Measurements from ENCODE around the gene SMPD4. TPM values are rescaled to one million over a fixed set of nuclear protein-coding genes. Genes with fewer than 3 reads are reported as not detected.
"Not testable (repeated sequence)": the region's sequence is repeated elsewhere in the genome, so short reads cannot be mapped to it uniquely, and the experiment has no call there.

The SMPD4 gene
- total RNA-seq, 1 donor from 2014 or later: 66.3 TPM

DNA sequence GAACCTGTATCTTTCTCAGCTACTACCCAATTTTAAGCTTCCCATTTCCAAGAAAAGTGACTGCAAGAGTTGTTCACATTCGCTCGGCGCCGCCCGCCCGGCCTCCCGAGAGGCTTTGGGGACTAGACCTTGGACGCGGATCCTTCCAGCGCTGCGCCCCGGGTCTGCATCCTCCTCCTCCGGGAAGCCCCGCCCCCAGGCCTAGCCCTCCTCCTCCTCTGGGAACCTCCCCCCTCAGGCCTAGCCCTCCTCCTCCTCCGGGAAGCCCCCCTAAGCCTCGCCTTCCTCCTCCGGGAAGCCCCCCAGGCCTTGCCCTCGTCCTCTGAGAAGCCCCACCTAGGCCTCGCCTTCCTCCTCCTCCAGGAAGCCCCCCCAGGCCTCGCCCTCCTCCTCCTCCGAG, 46.6 kb upstream of the SMPD4 start:
- H3K4me1 ChIP-seq (ENCODE audit: insufficient read depth, low read length); H3K36me3 Mint-ChIP-seq (ENCODE audit: low read depth, unreplicated experiment); H3K79me2 ChIP-seq (ENCODE audit: insufficient read depth, low read length); H2AFZ ChIP-seq (ENCODE audit: low read depth, low read length); H3K9me3 ChIP-seq (ENCODE audit: insufficient read depth, low read depth, low read length); H3K27ac Mint-ChIP-seq (ENCODE audit: unreplicated experiment); H4K20me1 ChIP-seq (ENCODE audit: insufficient read depth, low read length); H3K4me2 ChIP-seq (ENCODE audit: low read length); FAIRE-seq; H3K27ac ChIP-seq (ENCODE audit: low read depth, low read length); H3K4me1 Mint-ChIP-seq (ENCODE audit: low read depth, unreplicated experiment); H3K9ac ChIP-seq (ENCODE audit: low read length); H3K4me3 Mint-ChIP-seq (ENCODE audit: unreplicated experiment); H3K9me3 Mint-ChIP-seq (ENCODE audit: unreplicated experiment); H3K4me3 ChIP-seq (ENCODE audit: insufficient read depth, low read depth, low read length); H3K27me3 ChIP-seq (ENCODE audit: insufficient read depth, low read length); H3K36me3 ChIP-seq (ENCODE audit: insufficient read depth, low read length); DNase-seq (ENCODE audit: low read depth): not testable (repeated sequence)
- H3K27me3 Mint-ChIP-seq (ENCODE audit: low read depth, unreplicated experiment): peaks cover 15% of the 10 kb centered on the region

DNA sequence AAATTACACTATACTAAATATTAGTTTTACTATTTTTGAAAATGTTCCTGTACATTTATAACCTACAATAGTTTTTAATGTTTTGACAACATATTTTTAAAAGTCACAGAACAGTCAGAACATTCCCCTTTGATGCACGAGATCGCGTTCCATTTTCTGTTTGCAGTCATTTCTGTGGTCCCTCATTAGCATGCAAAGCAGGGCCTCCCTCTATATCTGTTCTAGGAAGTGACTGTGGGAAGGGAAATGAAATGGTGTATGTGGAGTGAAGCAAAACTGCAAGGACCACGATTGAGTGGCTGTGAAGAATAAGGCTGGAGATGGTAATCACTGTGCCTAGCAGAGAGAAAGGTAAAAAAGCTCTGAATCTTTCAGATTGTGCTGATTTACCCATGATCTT, 41.1 kb upstream of the SMPD4 start:
- not testable (repeated sequence) for H3K4me2 ChIP-seq (ENCODE audit: low read length); H3K4me1 Mint-ChIP-seq (ENCODE audit: low read depth, unreplicated experiment); H3K36me3 ChIP-seq (ENCODE audit: insufficient read depth, low read length); H3K4me1 ChIP-seq (ENCODE audit: insufficient read depth, low read length); H2AFZ ChIP-seq (ENCODE audit: low read depth, low read length); H3K27me3 ChIP-seq (ENCODE audit: insufficient read depth, low read length); H3K79me2 ChIP-seq (ENCODE audit: insufficient read depth, low read length); H3K9me3 Mint-ChIP-seq (ENCODE audit: unreplicated experiment); DNase-seq (ENCODE audit: low read depth); H3K4me3 Mint-ChIP-seq (ENCODE audit: unreplicated experiment); H3K9ac ChIP-seq (ENCODE audit: low read length); H3K27ac Mint-ChIP-seq (ENCODE audit: unreplicated experiment); H3K27ac ChIP-seq (ENCODE audit: low read depth, low read length); H4K20me1 ChIP-seq (ENCODE audit: insufficient read depth, low read length); H3K36me3 Mint-ChIP-seq (ENCODE audit: low read depth, unreplicated experiment); FAIRE-seq; H3K4me3 ChIP-seq (ENCODE audit: insufficient read depth, low read depth, low read length); H3K9me3 ChIP-seq (ENCODE audit: insufficient read depth, low read depth, low read length)
- peaks cover 16% of the 10 kb centered on the region for H3K27me3 Mint-ChIP-seq (ENCODE audit: low read depth, unreplicated experiment)

DNA sequence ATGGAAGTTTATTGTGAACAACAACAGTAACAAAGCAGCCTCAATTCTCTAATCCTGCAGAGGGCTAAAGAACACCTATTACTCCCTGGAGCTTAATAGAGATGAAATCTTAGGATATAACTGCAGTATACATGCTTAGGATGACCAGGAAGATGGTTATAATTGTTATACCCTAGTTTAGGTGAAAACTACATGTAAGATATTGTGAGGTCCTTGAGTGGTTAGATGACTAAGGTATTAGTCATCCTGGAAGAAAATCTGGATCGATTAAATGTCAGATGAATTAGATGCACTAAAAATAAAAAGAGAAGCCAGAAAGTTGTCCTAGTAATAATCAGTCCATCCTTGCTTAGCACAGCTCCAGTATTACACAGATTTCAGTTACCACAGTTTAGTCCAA, 39.1 kb upstream of the SMPD4 start:
- not testable (repeated sequence) for H3K27ac Mint-ChIP-seq (ENCODE audit: unreplicated experiment); H3K27ac ChIP-seq (ENCODE audit: low read depth, low read length); DNase-seq (ENCODE audit: low read depth); H3K4me3 ChIP-seq (ENCODE audit: insufficient read depth, low read depth, low read length); H3K4me1 Mint-ChIP-seq (ENCODE audit: low read depth, unreplicated experiment); H3K4me1 ChIP-seq (ENCODE audit: insufficient read depth, low read length); H3K9ac ChIP-seq (ENCODE audit: low read length); H3K4me2 ChIP-seq (ENCODE audit: low read length); H3K36me3 Mint-ChIP-seq (ENCODE audit: low read depth, unreplicated experiment); H3K9me3 ChIP-seq (ENCODE audit: insufficient read depth, low read depth, low read length); H4K20me1 ChIP-seq (ENCODE audit: insufficient read depth, low read length); H3K9me3 Mint-ChIP-seq (ENCODE audit: unreplicated experiment); H3K79me2 ChIP-seq (ENCODE audit: insufficient read depth, low read length); H3K36me3 ChIP-seq (ENCODE audit: insufficient read depth, low read length); H2AFZ ChIP-seq (ENCODE audit: low read depth, low read length); FAIRE-seq; H3K27me3 ChIP-seq (ENCODE audit: insufficient read depth, low read length); H3K4me3 Mint-ChIP-seq (ENCODE audit: unreplicated experiment)
- H3K27me3 Mint-ChIP-seq (ENCODE audit: low read depth, unreplicated experiment): peaks cover 11% of the 10 kb centered on the region

DNA sequence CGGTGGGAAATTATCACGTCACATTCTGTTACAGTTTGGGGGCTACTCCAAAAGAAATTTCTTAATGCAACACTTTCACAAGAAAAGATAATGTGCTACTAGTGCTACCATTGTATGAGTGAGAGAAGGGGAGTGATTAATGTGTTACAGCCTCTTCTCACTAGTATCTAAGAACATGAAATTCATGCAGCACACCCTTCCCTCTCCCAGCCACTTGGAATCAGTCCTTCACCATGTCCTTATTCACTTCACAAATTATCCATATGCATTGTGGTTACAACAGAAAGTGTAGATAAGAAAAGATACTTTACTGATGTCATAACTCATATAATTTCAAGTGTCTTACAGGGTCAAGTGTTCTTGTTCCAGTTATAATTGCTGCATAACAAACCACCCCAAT, 37.7 kb upstream of the SMPD4 start:
- not testable (repeated sequence) for H3K4me1 ChIP-seq (ENCODE audit: insufficient read depth, low read length); H3K9ac ChIP-seq (ENCODE audit: low read length); H3K36me3 ChIP-seq (ENCODE audit: insufficient read depth, low read length); H3K27ac Mint-ChIP-seq (ENCODE audit: unreplicated experiment); FAIRE-seq; H3K27ac ChIP-seq (ENCODE audit: low read depth, low read length); H3K4me2 ChIP-seq (ENCODE audit: low read length); H3K36me3 Mint-ChIP-seq (ENCODE audit: low read depth, unreplicated experiment); H3K9me3 Mint-ChIP-seq (ENCODE audit: unreplicated experiment); H3K4me1 Mint-ChIP-seq (ENCODE audit: low read depth, unreplicated experiment); H2AFZ ChIP-seq (ENCODE audit: low read depth, low read length); H3K27me3 ChIP-seq (ENCODE audit: insufficient read depth, low read length); H3K79me2 ChIP-seq (ENCODE audit: insufficient read depth, low read length); H3K9me3 ChIP-seq (ENCODE audit: insufficient read depth, low read depth, low read length); DNase-seq (ENCODE audit: low read depth); H4K20me1 ChIP-seq (ENCODE audit: insufficient read depth, low read length); H3K4me3 Mint-ChIP-seq (ENCODE audit: unreplicated experiment); H3K4me3 ChIP-seq (ENCODE audit: insufficient read depth, low read depth, low read length)
- H3K27me3 Mint-ChIP-seq (ENCODE audit: low read depth, unreplicated experiment): peaks cover 16% of the 10 kb centered on the region

GRCh38 chr2:130207051-130207450, 25.6 kb upstream of the SMPD4 start:
- H3K4me3 Mint-ChIP-seq (ENCODE audit: unreplicated experiment); H3K4me3 ChIP-seq (ENCODE audit: insufficient read depth, low read depth, low read length); H3K9me3 ChIP-seq (ENCODE audit: insufficient read depth, low read depth, low read length); H3K36me3 ChIP-seq (ENCODE audit: insufficient read depth, low read length); H3K36me3 Mint-ChIP-seq (ENCODE audit: low read depth, unreplicated experiment); H3K4me2 ChIP-seq (ENCODE audit: low read length); H3K9me3 Mint-ChIP-seq (ENCODE audit: unreplicated experiment); H4K20me1 ChIP-seq (ENCODE audit: insufficient read depth, low read length); H3K27ac ChIP-seq (ENCODE audit: low read depth, low read length); H3K79me2 ChIP-seq (ENCODE audit: insufficient read depth, low read length); FAIRE-seq; H3K9ac ChIP-seq (ENCODE audit: low read length); H2AFZ ChIP-seq (ENCODE audit: low read depth, low read length); H3K27me3 ChIP-seq (ENCODE audit: insufficient read depth, low read length); DNase-seq (ENCODE audit: low read depth); H3K4me1 Mint-ChIP-seq (ENCODE audit: low read depth, unreplicated experiment); H3K27ac Mint-ChIP-seq (ENCODE audit: unreplicated experiment); H3K4me1 ChIP-seq (ENCODE audit: insufficient read depth, low read length): not testable (repeated sequence)
- peaks cover 19% of the 10 kb centered on the region for H3K27me3 Mint-ChIP-seq (ENCODE audit: low read depth, unreplicated experiment)

DNA sequence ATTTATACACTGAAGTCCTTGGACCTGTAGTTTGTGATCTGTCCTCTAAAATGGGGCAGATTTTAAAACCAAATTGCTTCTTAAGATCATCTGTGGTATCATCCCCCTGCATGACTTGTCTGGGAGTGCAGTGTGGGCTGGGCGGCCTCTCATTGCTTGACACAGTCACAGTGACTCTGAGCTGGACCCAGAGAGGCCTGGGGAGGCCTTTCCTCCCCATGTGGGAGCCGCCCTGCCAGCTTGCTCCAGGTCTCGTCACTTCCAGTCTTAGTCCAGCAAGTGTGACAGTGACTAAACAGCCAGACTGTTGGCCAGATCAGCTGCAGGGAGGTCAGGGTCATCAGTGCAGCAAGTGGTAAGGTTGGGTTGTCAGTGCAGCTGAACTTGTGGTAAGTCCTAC, 21.7 kb upstream of the SMPD4 start:
- not testable (repeated sequence) for H3K27me3 Mint-ChIP-seq (ENCODE audit: low read depth, unreplicated experiment); H3K36me3 ChIP-seq (ENCODE audit: insufficient read depth, low read length); H3K36me3 Mint-ChIP-seq (ENCODE audit: low read depth, unreplicated experiment); DNase-seq (ENCODE audit: low read depth); H3K4me3 ChIP-seq (ENCODE audit: insufficient read depth, low read depth, low read length); H3K9ac ChIP-seq (ENCODE audit: low read length); H3K4me3 Mint-ChIP-seq (ENCODE audit: unreplicated experiment); H3K27ac ChIP-seq (ENCODE audit: low read depth, low read length); H3K9me3 Mint-ChIP-seq (ENCODE audit: unreplicated experiment); H4K20me1 ChIP-seq (ENCODE audit: insufficient read depth, low read length); H3K9me3 ChIP-seq (ENCODE audit: insufficient read depth, low read depth, low read length); H3K79me2 ChIP-seq (ENCODE audit: insufficient read depth, low read length); H3K27ac Mint-ChIP-seq (ENCODE audit: unreplicated experiment); H2AFZ ChIP-seq (ENCODE audit: low read depth, low read length); H3K4me2 ChIP-seq (ENCODE audit: low read length); H3K4me1 Mint-ChIP-seq (ENCODE audit: low read depth, unreplicated experiment); H3K27me3 ChIP-seq (ENCODE audit: insufficient read depth, low read length); FAIRE-seq; H3K4me1 ChIP-seq (ENCODE audit: insufficient read depth, low read length)
